HCT116 (cell line): ENCODE results near the gene SELENOS. TPM values are rescaled to one million over a fixed set of nuclear protein-coding genes. Genes with fewer than 3 reads are reported as not detected.

Source experiments
- ATAC-seq: fragments of 200-7000 bp; cut with Tn5 transposase; 2 replicates; pipeline ENCODE4 v1.9.1; 2020; ENCODE audit warnings: mild to moderate bottlenecking, moderate library complexity
- BruUV-seq: library from RNA; stranded (reverse); fragments of 400-500 nt; replicated peaks from 2 replicates; lab custom pipeline; 2021; lab: Mats Ljungman, UMichigan
- CTCF ChIA-PET: fragments of 300-600 bp; sonication (Branson Sonifier 250); formaldehyde crosslinking; loops from one replicate; lab custom pipeline; 2021; ENCODE audit warnings: antibody characterized with exemption; lab: Charles Lee
- POLR2A ChIA-PET: fragments of 300-600, 350-600 bp; sonication (Branson Sonifier 250); formaldehyde crosslinking; loops from one replicate; lab custom pipeline; 2021; ENCODE audit warnings: antibody characterized with exemption; lab: Charles Lee
- RAD21 ChIA-PET, 2 experiments: fragments of 300-600 bp; sonication (Branson Sonifier 250); formaldehyde crosslinking; loops; one replicate each; lab custom pipeline; 2023; ENCODE audit warnings: low total read pairs in 2 of 2; ENCODE audit not compliant: uncharacterized antibody in 2 of 2, unreplicated experiment in 2 of 2, low non-redundant PET in 1 of 2; lab: Charles Lee
- DNase-seq: peaks from one replicate; pipeline ENCODE4 v3.0.0-alpha.2; 2010; ENCODE audit warnings: low read depth, low spot score
- H2AFZ ChIP-seq: fragments of 200-600 bp; shearing (Covaris generic), sonication (generic); 2 replicates; pipeline ENCODE4 v1.6.1; 2017; ENCODE audit warnings: low read depth, mixed run types, mixed read lengths, antibody characterized with exemption, low read length; ENCODE audit not compliant: poor library complexity, severe bottlenecking
- H3K27ac ChIP-seq: 2 replicates; pipeline ENCODE4 v1.5.1; 2012; ENCODE audit warnings: low read depth, low read length
- H3K27me3 ChIP-seq: fragments of 200-600 bp; sonication (generic); 2 replicates; pipeline ENCODE4 v1.6.1; 2016; ENCODE audit warnings: mixed run types, low read length, mixed read lengths; ENCODE audit not compliant: insufficient read depth
- H3K36me3 ChIP-seq, 2 experiments: fragments of 200-500 bp in 1 of 2; fragments of 200-600 bp in 1 of 2; sonication (Bioruptor generic) in 1 of 2; sonication (generic) in 1 of 2; 2 replicates each; pipeline versions ENCODE4 v1.5.1 to v1.6.1; 2014 to 2016; ENCODE audit warnings: low read length in 2 of 2, inconsistent platforms in 1 of 2, mixed read lengths in 1 of 2, mixed run types in 1 of 2; ENCODE audit not compliant: insufficient read depth in 2 of 2, control insufficient read depth in 1 of 2
- H3K4me1 ChIP-seq, 2 experiments: fragments of 200-600 bp in 1 of 2; sonication (generic) in 1 of 2; 2 replicates each; pipeline versions ENCODE4 v1.5.1 to v1.6.1; 2012 to 2017; ENCODE audit warnings: low read length in 2 of 2, inconsistent platforms in 1 of 2, mild to moderate bottlenecking in 1 of 2, mixed read lengths in 1 of 2, mixed run types in 1 of 2, moderate library complexity in 1 of 2; ENCODE audit not compliant: insufficient read depth in 2 of 2, control insufficient read depth in 1 of 2
- H3K4me2 ChIP-seq: fragments of 200-600 bp; sonication (generic); 2 replicates; pipeline ENCODE4 v1.6.1; 2017; ENCODE audit warnings: mixed run types, low read length, mixed read lengths
- H3K4me3 ChIP-seq, 2 experiments: fragments of 200-600 bp in 1 of 2; sonication (generic) in 1 of 2; replicated peaks in 1 of 2; 2 replicates each; pipeline ENCODE4 v1.5.1; 2011 to 2016; ENCODE audit warnings: low read length in 2 of 2, control low read depth in 1 of 2, low read depth in 1 of 2, mild to moderate bottlenecking in 1 of 2, mixed read lengths in 1 of 2, mixed run types in 1 of 2
- H3K79me2 ChIP-seq: fragments of 200-600 bp; sonication (generic); 2 replicates; pipeline ENCODE4 v1.6.1; 2017; ENCODE audit warnings: mild to moderate bottlenecking, mixed run types, low read length, moderate library complexity, mixed read lengths; ENCODE audit not compliant: insufficient read depth
- H3K9ac ChIP-seq: fragments of 200-600 bp; sonication (generic); 2 replicates; pipeline ENCODE4 v1.6.1; 2016; ENCODE audit warnings: low read length, mixed read lengths
- H3K9me2 ChIP-seq: fragments of 200-600 bp; sonication (generic), shearing (Covaris generic); 2 replicates; pipeline ENCODE4 v1.6.1; 2017; ENCODE audit warnings: mixed run types, mild to moderate bottlenecking, moderate library complexity; ENCODE audit not compliant: insufficient read depth
- H3K9me3 ChIP-seq, 2 experiments: fragments of 200-500 bp in 1 of 2; fragments of 200-600 bp in 1 of 2; sonication (Bioruptor generic) in 1 of 2; sonication (generic) in 1 of 2; 2 replicates each; pipeline ENCODE4 v1.6.1; 2014 to 2017; ENCODE audit warnings: low read length in 2 of 2, mixed read lengths in 2 of 2, inconsistent platforms in 1 of 2, low read depth in 1 of 2, mild to moderate bottlenecking in 1 of 2, mixed run types in 1 of 2, moderate library complexity in 1 of 2; ENCODE audit not compliant: control insufficient read depth in 1 of 2, insufficient read depth in 1 of 2
- H4K20me1 ChIP-seq: fragments of 200-600 bp; sonication (generic), shearing (Covaris generic); 2 replicates; pipeline ENCODE4 v1.6.1; 2017; ENCODE audit warnings: mixed run types, mild to moderate bottlenecking, moderate library complexity; ENCODE audit not compliant: insufficient read depth
- EGR1 ChIP-seq: IDR thresholded peaks from 2 replicates; pipeline ENCODE4 v1.6.1; 2012; ENCODE audit warnings: low read depth
- ELF1 ChIP-seq: IDR thresholded peaks from 2 replicates; pipeline ENCODE4 v1.6.1; 2012; ENCODE audit warnings: low read depth, borderline replicate concordance
- EZH2phosphoT487 ChIP-seq: fragments of 200-600 bp; IDR thresholded peaks from 2 replicates; pipeline ENCODE4 v1.6.1; 2018; ENCODE audit warnings: antibody characterized with exemption, borderline replicate concordance
- SRF ChIP-seq: IDR thresholded peaks from 2 replicates; pipeline ENCODE4 v1.6.1; 2012; ENCODE audit warnings: low read depth
- TCF7L2 ChIP-seq: IDR thresholded peaks from 2 replicates; pipeline ENCODE4 v1.7.0; 2011; ENCODE audit warnings: borderline replicate concordance, inconsistent platforms; ENCODE audit not compliant: insufficient read depth, insufficient read length; ENCODE audit errors: extremely low read depth
- YY1 ChIP-seq: IDR thresholded peaks from 2 replicates; pipeline ENCODE4 v1.6.1; 2011; ENCODE audit warnings: low read length, low read depth, moderate library complexity, mild to moderate bottlenecking; ENCODE audit not compliant: insufficient replicate concordance; ENCODE audit errors: extremely low read depth
- ZFX ChIP-seq: fragments of 450-650 bp; IDR thresholded peaks from 2 replicates; pipeline ENCODE4 v1.6.1; 2017
- intact Hi-C: fragments of 100-400 bp; cut with micrococcal nuclease; formaldehyde crosslinking; loops from 2 replicates; pipeline ENCODE4 v1.10.0; 2022
- total RNA-seq: library from RNA; stranded (reverse); gene quantifications from one replicate; pipeline ENCODE4 v1.2.1, GENCODE V29; 2021; ENCODE audit not compliant: unreplicated experiment
- TF ChIP-seq, protein P1 (sequence below), 3 experiments: fragments of 200-600 bp in 1 of 3; sonication (generic) in 1 of 3; IDR thresholded peaks in 2 of 3; conservative IDR thresholded peaks in 1 of 3; 2 replicates each; pipeline ENCODE4 v1.5.1; 2012 to 2017; ENCODE audit warnings: low read depth in 2 of 3, low read length in 2 of 3, antibody characterized with exemption in 1 of 3, borderline replicate concordance in 1 of 3, control low read depth in 1 of 3, mild to moderate bottlenecking in 1 of 3, mixed read lengths in 1 of 3, mixed run types in 1 of 3, moderate library complexity in 1 of 3; ENCODE audit not compliant: insufficient read depth in 1 of 3
- TF ChIP-seq, protein P2 (sequence below): IDR thresholded peaks from 2 replicates; pipeline ENCODE4 v1.6.1; 2012
- TF ChIP-seq, protein P3 (sequence below): IDR thresholded peaks from 2 replicates; pipeline ENCODE4 v1.6.1; 2011; ENCODE audit warnings: mild to moderate bottlenecking, low read length, moderate library complexity; ENCODE audit not compliant: insufficient replicate concordance; ENCODE audit errors: extremely low read depth
- TF ChIP-seq, protein P4 (sequence below): IDR thresholded peaks from 2 replicates; pipeline ENCODE4 v1.6.1; 2012

The SELENOS gene
- total RNA-seq, 1 experiment from 2014 or later, result 45.6 TPM

DNA sequence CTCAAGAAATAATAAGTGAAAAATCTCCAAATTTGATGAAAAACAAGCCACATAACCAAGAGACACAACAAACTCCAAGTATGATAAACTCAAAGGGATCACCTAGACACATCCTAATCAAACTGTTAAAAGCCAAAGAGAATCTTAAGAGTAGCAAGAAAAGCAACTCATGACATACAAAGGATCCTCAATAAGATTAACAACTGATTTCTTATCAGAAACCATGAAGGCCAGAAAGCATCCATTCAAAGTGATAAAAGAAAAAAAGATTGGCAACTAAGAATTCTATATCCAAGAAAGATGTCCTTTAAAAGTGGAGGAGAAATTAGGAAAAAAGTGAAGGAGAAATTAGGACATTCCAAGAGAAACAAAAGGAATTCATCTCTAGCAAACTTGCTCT is 49.0 kb downstream of the SELENOS start:
- no TSS peak for BruUV-seq
- DNase-seq (no peak), ATAC-seq (no peak)
- H4K20me1 ChIP-seq, result peaks cover 11% of the 10 kb centered on the region; the same call in 1 of the 2 replicates
- H2AFZ ChIP-seq, result no peak overlapping the region
- H3K9me3 ChIP-seq, result no peaks in the 10 kb centered on the region
- H3K4me1 ChIP-seq, result no peaks in the 10 kb centered on the region
- intact Hi-C loops, result no loop called here
- peaks cover 3 to 4% of the 10 kb centered on the region in 2 experiments; a peak in 3 of 4 replicates for H3K36me3 ChIP-seq
- peaks cover 100% of the 10 kb centered on the region for H3K79me2 ChIP-seq
- H3K4me3 ChIP-seq, result no peak overlapping the region
- no peaks in the 10 kb centered on the region for H3K9me2 ChIP-seq
- ChIA-PET RAD21 (no interaction called here), POLR2A (no interaction called here), CTCF (no interaction called here)
- H3K4me2 ChIP-seq, result no peak overlapping the region
- TF ChIP-seq, protein P1, sequence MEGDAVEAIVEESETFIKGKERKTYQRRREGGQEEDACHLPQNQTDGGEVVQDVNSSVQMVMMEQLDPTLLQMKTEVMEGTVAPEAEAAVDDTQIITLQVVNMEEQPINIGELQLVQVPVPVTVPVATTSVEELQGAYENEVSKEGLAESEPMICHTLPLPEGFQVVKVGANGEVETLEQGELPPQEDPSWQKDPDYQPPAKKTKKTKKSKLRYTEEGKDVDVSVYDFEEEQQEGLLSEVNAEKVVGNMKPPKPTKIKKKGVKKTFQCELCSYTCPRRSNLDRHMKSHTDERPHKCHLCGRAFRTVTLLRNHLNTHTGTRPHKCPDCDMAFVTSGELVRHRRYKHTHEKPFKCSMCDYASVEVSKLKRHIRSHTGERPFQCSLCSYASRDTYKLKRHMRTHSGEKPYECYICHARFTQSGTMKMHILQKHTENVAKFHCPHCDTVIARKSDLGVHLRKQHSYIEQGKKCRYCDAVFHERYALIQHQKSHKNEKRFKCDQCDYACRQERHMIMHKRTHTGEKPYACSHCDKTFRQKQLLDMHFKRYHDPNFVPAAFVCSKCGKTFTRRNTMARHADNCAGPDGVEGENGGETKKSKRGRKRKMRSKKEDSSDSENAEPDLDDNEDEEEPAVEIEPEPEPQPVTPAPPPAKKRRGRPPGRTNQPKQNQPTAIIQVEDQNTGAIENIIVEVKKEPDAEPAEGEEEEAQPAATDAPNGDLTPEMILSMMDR (IDR thresholded peaks at IDR 0.05 in 2 of 3, conservative IDR thresholded peaks at IDR 0.05 in 1 of 3; ENCODE audit: borderline replicate concordance in 1 of 3, insufficient read depth in 1 of 3, low read depth in 2 of 3, low read length in 2 of 3), result no peak
- TF ChIP-seq YY1 (no peak), EGR1 (no peak), EZH2phosphoT487 (no peak), ELF1 (no peak), TCF7L2 (no peak), SRF (no peak), ZFX (no peak)
- TF ChIP-seq, protein P2, sequence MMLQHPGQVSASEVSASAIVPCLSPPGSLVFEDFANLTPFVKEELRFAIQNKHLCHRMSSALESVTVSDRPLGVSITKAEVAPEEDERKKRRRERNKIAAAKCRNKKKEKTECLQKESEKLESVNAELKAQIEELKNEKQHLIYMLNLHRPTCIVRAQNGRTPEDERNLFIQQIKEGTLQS, result no peak
- TF ChIP-seq, protein P3, sequence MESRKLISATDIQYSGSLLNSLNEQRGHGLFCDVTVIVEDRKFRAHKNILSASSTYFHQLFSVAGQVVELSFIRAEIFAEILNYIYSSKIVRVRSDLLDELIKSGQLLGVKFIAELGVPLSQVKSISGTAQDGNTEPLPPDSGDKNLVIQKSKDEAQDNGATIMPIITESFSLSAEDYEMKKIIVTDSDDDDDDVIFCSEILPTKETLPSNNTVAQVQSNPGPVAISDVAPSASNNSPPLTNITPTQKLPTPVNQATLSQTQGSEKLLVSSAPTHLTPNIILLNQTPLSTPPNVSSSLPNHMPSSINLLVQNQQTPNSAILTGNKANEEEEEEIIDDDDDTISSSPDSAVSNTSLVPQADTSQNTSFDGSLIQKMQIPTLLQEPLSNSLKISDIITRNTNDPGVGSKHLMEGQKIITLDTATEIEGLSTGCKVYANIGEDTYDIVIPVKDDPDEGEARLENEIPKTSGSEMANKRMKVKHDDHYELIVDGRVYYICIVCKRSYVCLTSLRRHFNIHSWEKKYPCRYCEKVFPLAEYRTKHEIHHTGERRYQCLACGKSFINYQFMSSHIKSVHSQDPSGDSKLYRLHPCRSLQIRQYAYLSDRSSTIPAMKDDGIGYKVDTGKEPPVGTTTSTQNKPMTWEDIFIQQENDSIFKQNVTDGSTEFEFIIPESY, result no peak
- TF ChIP-seq, protein P4, sequence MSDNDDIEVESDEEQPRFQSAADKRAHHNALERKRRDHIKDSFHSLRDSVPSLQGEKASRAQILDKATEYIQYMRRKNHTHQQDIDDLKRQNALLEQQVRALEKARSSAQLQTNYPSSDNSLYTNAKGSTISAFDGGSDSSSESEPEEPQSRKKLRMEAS, result no peak
- no peaks in the 10 kb centered on the region for H3K27me3 ChIP-seq
- no peak overlapping the region for H3K27ac ChIP-seq
- H3K9ac ChIP-seq, result no peak overlapping the region
